Measurements from ENCODE around the gene ADAMTS7.

DNA sequence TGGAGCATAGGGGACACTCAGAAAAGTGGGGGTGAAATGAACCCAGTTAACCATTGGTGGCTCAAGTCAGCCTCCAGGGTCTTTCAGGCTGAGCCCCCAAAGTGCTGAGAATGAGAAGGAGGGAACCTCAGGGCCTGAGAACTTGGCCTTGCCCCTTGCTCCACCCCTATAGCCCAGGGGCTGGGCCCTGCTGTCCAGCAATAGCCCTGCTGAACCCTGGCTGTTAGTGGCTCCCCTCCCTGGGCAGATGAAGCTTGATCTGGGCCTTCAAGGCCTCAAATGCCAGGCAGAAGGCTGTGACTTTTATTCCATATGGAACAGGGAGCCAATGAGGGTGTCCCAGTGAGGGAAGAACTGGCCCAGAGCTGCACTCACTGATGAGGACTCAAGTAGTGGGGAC lies 16.2 kb downstream of the ADAMTS7 start:
- TF ChIP-seq MAFK (IDR thresholded peaks at IDR 0.05; ENCODE audit: partially characterized antibody) (no peak), POLR2A (IDR thresholded peaks at IDR 0.05; ENCODE audit: low read length) (no peak), CEBPB (IDR thresholded peaks at IDR 0.05) (no peak), SMC3 (IDR thresholded peaks at IDR 0.05) (no peak)
- TF ChIP-seq, protein P1, sequence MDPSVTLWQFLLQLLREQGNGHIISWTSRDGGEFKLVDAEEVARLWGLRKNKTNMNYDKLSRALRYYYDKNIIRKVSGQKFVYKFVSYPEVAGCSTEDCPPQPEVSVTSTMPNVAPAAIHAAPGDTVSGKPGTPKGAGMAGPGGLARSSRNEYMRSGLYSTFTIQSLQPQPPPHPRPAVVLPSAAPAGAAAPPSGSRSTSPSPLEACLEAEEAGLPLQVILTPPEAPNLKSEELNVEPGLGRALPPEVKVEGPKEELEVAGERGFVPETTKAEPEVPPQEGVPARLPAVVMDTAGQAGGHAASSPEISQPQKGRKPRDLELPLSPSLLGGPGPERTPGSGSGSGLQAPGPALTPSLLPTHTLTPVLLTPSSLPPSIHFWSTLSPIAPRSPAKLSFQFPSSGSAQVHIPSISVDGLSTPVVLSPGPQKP (IDR thresholded peaks at IDR 0.05; ENCODE audit: low read depth, low read length) = no peak
- TF ChIP-seq, protein P2, sequence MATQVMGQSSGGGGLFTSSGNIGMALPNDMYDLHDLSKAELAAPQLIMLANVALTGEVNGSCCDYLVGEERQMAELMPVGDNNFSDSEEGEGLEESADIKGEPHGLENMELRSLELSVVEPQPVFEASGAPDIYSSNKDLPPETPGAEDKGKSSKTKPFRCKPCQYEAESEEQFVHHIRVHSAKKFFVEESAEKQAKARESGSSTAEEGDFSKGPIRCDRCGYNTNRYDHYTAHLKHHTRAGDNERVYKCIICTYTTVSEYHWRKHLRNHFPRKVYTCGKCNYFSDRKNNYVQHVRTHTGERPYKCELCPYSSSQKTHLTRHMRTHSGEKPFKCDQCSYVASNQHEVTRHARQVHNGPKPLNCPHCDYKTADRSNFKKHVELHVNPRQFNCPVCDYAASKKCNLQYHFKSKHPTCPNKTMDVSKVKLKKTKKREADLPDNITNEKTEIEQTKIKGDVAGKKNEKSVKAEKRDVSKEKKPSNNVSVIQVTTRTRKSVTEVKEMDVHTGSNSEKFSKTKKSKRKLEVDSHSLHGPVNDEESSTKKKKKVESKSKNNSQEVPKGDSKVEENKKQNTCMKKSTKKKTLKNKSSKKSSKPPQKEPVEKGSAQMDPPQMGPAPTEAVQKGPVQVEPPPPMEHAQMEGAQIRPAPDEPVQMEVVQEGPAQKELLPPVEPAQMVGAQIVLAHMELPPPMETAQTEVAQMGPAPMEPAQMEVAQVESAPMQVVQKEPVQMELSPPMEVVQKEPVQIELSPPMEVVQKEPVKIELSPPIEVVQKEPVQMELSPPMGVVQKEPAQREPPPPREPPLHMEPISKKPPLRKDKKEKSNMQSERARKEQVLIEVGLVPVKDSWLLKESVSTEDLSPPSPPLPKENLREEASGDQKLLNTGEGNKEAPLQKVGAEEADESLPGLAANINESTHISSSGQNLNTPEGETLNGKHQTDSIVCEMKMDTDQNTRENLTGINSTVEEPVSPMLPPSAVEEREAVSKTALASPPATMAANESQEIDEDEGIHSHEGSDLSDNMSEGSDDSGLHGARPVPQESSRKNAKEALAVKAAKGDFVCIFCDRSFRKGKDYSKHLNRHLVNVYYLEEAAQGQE (IDR thresholded peaks at IDR 0.05) = peak; percentile 60
- TF ChIP-seq, protein P3, sequence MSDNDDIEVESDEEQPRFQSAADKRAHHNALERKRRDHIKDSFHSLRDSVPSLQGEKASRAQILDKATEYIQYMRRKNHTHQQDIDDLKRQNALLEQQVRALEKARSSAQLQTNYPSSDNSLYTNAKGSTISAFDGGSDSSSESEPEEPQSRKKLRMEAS (IDR thresholded peaks at IDR 0.05) = no peak
- TF ChIP-seq, protein P4, sequence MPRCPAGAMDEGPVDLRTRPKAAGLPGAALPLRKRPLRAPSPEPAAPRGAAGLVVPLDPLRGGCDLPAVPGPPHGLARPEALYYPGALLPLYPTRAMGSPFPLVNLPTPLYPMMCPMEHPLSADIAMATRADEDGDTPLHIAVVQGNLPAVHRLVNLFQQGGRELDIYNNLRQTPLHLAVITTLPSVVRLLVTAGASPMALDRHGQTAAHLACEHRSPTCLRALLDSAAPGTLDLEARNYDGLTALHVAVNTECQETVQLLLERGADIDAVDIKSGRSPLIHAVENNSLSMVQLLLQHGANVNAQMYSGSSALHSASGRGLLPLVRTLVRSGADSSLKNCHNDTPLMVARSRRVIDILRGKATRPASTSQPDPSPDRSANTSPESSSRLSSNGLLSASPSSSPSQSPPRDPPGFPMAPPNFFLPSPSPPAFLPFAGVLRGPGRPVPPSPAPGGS (IDR thresholded peaks at IDR 0.05) = no peak
- TF ChIP-seq, protein P5, sequence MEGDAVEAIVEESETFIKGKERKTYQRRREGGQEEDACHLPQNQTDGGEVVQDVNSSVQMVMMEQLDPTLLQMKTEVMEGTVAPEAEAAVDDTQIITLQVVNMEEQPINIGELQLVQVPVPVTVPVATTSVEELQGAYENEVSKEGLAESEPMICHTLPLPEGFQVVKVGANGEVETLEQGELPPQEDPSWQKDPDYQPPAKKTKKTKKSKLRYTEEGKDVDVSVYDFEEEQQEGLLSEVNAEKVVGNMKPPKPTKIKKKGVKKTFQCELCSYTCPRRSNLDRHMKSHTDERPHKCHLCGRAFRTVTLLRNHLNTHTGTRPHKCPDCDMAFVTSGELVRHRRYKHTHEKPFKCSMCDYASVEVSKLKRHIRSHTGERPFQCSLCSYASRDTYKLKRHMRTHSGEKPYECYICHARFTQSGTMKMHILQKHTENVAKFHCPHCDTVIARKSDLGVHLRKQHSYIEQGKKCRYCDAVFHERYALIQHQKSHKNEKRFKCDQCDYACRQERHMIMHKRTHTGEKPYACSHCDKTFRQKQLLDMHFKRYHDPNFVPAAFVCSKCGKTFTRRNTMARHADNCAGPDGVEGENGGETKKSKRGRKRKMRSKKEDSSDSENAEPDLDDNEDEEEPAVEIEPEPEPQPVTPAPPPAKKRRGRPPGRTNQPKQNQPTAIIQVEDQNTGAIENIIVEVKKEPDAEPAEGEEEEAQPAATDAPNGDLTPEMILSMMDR (IDR thresholded peaks at IDR 0.05) = no peak

All from A549 (cell line).